GM21737 (cell line): ENCODE data around the gene COL1A1.

ENCODE experiments used
- ATAC-seq: cut with Tn5 transposase; IDR thresholded peaks from one replicate; pipeline ENCODE4 v1.9.1; 2021; ENCODE audit warnings: mild to moderate bottlenecking, moderate library complexity; ENCODE audit not compliant: unreplicated experiment

The COL1A1 gene

DNA sequence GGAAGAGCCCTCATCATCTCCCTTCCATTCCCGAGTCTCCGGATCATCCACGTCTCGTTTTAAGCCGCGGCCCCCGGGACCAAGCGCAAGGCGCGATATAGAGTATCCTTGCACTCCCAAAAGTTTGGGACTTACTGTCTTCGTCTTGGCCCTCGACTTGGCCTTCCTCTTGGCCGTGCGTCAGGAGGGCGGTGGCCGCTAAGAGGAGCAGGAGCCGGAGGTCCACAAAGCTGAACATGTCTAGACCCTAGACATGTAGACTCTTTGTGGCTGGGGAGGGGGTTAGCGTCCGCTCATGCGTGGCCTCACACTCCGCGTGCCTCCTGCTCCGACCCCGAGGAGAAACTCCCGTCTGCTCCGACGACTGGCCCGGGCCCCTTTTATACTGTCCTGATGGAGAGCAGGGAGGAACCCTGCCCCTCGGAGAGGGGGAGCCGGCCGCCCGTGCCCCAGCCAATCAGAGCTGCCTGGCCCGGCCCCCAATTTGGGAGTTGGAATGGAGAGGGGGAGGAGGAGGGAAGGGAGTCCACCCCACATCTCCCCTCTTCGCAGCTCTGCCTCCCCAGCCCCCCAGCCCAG is at the start of gene COL1A1:
Gene COL1A1, minus strand, starts transcription at position 356 of the 579 bp plus-strand sequence. Its CDS starts 118 bp downstream, at position 238.
- no peak for ATAC-seq

- no peak for ATAC-seq
These were observed 46.8 kb upstream of the COL1A1 start for GRCh38 chr17:50248255-50248654.

- no peak for ATAC-seq
These were observed 43.3 kb upstream of the COL1A1 start for GRCh38 chr17:50244771-50245170.

- no peak for ATAC-seq
These were observed 40.0 kb upstream of the COL1A1 start for GRCh38 chr17:50241431-50241830.

GRCh38 chr17:50240851-50241250 is 39.4 kb upstream of the COL1A1 start:
- ATAC-seq, result no peak

DNA sequence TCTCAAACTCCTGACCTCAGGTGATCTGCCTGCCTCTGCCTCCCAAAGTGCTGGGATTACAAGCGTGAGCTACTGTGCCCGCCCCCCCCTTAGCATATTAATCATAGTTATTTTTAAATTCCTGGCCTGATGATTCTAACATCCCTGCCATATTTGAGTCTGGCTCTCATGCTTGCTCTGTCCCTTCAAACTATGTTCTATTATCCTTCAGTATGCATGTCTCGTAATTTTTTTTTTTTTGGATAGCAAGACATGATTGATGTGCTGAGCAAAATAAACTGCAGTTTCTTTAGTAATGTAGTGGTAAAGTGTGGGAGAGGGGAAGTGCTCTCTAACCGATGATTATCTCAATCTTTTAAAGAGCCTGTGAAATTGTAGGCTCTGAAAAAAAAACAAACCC is 38.5 kb upstream of the COL1A1 start:
- ATAC-seq, result no peak

DNA sequence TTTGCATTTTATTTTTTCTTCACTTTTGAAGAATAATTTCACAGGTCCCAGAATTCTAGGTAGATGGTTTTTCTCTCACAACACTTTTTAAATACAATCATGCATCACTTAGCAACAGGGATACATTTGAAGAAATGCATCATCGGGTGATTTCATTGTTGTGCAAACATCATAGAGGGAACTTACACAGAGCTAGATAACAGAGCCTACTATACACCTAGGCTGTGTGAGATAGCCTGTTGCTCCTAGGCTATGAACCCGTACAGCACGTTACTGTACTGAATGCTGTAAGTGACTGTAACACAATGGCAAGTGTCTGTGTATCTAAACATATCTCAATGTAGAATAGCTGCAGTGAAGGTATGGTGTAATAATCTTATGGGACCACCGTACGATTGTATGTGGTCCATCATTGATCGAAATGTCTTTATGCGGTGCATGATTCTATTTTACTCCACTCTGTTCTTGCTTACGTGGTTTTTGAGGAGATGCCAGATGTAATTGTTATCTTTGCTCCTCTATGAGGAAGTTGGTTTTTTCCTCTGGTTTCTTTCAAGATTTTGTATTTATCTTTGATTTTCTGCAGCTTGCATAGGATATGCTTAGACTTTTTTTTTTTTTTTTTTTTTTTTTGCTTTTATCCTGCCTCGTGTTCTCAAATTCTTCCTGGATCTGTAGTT is 37.3 kb upstream of the COL1A1 start:
- ATAC-seq, result no peak

DNA sequence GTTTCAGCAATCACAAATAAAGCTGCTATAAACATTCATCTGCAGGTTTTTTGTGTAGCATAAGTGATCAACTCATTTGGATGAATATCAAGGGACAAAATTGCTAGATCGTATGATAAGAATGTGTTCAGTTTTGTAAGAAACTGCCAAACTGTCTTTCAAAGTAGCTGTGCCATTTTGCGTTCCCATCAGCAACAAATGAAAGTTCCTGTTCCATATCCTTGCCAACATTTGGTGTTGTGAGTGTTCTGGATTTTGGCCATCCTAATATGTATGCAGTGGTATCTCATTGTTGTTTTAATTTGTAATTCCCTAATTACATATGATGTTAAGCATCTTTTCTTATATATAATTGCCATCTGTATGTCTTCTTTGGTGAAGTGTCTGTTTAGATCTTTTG is 36.5 kb upstream of the COL1A1 start:
- no peak for ATAC-seq

- ATAC-seq, result no peak
These were observed 33.1 kb upstream of the COL1A1 start for GRCh38 chr17:50234581-50234980.

DNA sequence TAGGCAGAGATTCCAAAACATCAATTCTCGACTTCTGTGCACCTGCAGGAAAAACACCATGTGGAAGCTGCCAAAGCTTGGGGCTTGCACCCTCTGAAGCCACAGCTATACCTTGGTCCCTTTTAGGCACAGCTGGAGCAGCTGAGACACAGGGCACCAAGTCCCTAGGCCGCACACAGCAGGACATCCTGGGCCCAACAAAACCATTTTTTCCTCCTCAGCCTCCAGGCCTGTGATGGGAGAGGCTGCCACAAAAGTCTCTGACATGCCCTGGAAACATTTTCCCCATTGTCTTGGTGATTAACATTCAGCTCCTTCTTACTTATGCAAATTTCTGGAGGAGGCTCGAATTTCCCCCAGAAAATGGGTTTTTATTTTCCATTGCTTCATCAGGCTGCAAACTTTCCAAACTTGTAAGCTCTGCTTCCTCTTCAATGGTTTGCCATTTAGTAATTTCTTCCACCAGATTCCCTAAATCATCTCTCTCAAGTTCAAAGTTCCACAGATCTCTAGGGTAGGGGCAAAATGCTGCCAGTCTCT is 24.3 kb upstream of the COL1A1 start:
- ATAC-seq, result no peak

DNA sequence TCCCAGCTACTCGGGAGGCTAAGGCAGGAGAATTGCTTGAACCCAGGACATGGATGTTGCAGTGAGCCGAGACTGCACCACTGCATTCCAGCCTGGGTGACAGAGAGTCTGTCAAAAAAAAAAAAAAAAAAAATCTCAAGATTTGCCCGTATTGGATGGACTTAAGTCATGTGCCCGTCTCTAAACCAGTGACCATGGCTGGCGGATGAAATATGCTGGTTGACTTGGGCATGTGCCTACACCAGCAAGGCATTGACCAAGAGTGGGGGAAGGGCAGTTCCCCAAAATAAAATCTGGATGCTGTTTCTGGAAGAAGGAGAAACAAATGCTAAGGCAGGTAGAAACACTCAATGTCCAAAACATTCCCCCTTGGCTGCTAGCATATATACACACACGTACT is 21.5 kb upstream of the COL1A1 start:
- ATAC-seq, result no peak

GRCh38 chr17:50221864-50222545 is 20.6 kb upstream of the COL1A1 start:
- ATAC-seq, result no peak

DNA sequence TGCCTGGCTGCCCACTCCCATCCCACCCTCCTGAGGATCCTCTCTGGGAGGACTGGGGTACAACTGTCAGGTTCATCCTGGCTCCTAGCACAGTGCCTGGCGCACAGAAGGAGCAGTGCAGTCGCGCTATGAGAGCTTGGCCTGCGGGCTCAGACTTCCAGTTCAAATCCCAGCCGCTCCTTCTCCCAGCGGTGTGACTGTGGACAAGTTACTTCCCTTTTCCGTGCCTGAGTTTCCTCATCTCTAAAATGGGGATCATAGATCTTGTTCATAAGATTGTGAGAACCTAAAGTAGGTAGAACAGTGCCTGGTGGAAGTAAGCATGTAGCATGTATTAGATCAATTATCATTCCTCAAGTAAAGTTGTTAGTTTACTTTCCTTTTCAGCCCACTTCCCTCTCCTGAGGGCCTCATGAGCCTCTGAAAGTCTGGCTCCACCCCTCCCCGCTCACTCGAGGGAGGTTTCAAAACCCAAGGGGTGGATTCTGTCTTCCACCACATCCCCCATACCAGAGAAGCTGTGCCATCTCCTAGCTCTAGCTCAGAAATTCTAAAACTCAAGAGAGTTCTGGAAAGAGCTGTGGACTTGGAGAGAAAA is 19.9 kb upstream of the COL1A1 start:
- no peak for ATAC-seq

- ATAC-seq, result no peak
These were observed 19.4 kb upstream of the COL1A1 start for GRCh38 chr17:50220811-50221210.

- no peak for ATAC-seq
These were observed 18.6 kb upstream of the COL1A1 start for GRCh38 chr17:50219939-50220465.

GRCh38 chr17:50219342-50219741 is 17.9 kb upstream of the COL1A1 start:
- ATAC-seq, result no peak

- no peak for ATAC-seq
These were observed 17.4 kb upstream of the COL1A1 start for GRCh38 chr17:50218771-50219315.

GRCh38 chr17:50218071-50218759 is 16.8 kb upstream of the COL1A1 start:
- ATAC-seq, result no peak

- no peak for ATAC-seq
These were observed 16.2 kb upstream of the COL1A1 start for GRCh38 chr17:50217591-50217990.

DNA sequence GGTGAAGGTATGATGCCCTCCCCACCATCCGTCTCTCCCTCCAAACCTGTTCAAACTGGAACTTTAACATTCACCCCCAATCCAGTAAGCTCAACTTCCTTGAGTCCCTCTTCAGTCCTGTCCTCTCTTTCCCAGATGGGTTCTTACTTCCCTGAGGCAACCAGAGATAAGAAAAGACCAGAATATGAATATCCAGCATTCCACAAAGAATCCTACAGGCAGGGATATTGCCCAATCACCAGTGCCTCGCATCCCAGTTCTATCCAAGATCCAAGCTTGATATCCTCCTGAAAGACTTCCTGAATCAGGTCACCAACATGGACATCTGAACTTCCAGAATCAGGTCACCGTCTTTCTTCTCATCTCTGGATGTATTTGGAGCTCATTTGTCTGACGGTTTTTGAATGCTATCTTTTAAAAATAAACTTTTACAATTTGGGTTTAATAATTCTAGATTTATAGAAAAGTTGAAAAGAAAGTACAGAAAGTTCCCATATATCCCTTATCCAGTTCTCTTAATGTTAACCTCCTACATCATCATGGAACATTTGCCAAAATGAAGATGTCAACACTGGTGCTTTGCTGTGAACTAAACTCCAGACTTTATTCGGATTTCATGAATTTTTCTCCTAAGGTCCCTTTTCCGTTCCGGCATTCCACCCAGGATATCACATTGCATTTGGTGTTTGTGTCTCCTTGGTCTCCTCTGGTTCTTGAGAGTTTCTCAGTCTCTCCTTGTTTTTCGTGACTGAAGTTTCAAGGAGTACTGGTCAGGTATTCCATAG is 13.7 kb upstream of the COL1A1 start:
- no peak for ATAC-seq
